GM19043 (cell line): ENCODE data around the gene NR0B2.
A peak's percentile ranks its signal among the peaks of the same experiment; 100 is the strongest.

Experiments used
- ATAC-seq: cut with Tn5 transposase; IDR thresholded peaks from one replicate; pipeline ENCODE4 v1.9.1; 2021; ENCODE audit warnings: low read depth; ENCODE audit not compliant: unreplicated experiment

NR0B2 gene

GRCh38 chr1:26938004-26938658 lies 24.4 kb upstream of the NR0B2 start:
- ATAC-seq = no peak

- no peak for ATAC-seq
Measured at GRCh38 chr1:26936823-26937222, 23.0 kb upstream of the NR0B2 start.

DNA sequence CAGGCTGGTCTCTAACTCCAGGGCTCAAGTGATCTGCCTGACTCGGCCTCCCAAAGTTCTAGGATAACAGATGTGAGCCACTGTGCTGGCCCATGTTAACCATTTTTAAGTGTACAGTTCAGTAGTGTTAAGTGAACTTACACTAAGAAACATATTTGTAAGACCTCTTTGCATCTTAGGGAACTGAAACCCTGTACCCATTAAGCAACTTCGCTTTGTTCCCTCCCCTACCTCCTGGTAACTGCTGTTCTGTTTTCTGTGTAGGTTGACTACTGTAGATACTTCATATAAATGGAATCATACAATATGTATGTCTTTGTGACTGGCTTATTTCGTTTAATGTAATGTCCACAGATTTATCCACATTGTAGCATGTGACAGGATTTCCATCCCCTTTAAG lies 18.8 kb upstream of the NR0B2 start:
- ATAC-seq = peak; percentile 68

DNA sequence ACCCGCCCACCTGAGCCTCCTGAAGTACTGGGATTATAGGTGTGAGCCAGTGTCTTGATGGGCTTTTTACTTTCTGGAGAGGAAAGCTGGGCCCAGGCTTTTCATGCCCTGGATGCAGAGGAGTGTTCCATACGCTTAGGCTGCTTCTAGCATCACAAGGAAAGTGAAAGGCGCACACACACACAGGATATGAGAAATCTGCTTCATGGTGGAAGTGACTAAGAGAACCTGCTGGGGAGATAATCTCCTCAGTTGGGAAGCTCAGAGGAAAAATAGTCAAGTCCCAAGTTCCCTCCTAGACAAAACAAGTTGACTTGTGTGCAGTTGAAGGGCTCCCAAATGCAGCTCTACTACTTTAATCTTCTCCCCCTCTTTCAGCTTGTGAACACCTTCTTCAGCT lies 9.9 kb upstream of the NR0B2 start:
- no peak for ATAC-seq

GRCh38 chr1:26922901-26923300 lies 9.1 kb upstream of the NR0B2 start:
- ATAC-seq = no peak

GRCh38 chr1:26922431-26922729 lies 8.6 kb upstream of the NR0B2 start:
- ATAC-seq = no peak

GRCh38 chr1:26921540-26922430 lies 8.0 kb upstream of the NR0B2 start, which contains the start of gene NUDC:
Gene NUDC, plus strand, starts transcription at chr1:26921743. Its CDS starts 106 bp downstream, at chr1:26921849.
- ATAC-seq = peak; percentile 97

- ATAC-seq = no peak
Measured at GRCh38 chr1:26921126-26921539, 7.4 kb upstream of the NR0B2 start.

DNA sequence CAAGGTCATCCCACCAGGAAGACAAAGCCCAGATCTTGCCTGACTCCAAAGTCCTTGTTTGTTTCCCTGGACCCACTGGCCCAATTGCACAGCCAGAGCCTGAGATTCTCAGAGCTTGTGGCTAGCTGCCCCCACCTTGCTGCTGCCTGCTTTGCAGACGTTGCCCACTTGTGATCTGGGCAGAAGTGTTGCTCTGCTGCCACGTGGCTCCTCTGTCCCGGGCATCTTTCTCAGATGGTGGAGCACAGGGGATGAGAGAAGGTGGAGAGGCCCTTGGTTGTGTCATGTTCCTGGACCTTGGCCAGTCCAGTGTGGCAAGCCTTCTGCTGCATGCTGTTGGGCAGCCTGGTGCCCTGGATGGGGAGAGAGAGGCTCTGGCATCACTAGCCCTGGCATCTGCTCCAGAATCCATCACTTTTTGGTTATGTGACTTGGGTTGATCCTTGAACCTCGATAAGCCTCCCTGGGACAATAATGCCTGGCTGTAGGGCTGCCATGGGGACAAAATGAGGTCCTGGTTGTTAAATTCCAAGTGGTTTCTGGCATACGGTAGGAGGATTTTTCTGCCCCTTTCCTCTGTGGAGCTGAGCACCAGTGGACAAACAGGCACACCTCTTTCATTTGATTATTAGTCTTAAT lies 1.5 kb upstream of the NR0B2 start:
- ATAC-seq = no peak

GRCh38 chr1:26913389-26913753 lies 404 bp downstream of the NR0B2 start:
- ATAC-seq = no peak

DNA sequence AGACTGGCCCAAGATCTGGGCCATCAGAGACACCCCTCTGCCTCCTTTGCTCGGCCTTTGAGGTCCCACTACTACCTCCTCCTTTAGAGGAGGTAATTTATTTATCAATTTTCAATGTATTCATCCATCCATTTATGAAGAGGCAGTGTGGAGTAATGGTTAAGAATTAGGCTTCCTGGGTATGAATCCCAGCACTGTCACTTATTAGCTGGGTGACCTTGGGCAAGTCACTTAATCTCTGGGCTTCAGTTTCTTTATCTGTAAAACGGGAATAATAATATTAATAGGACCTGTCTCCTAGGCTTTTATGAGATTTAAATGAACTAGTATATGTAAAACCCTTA lies 1.7 kb downstream of the NR0B2 start:
- ATAC-seq = no peak

GRCh38 chr1:26911399-26912146 lies 2.2 kb downstream of the NR0B2 start:
- no peak for ATAC-seq

- no peak for ATAC-seq
Measured at GRCh38 chr1:26910343-26911160, 3.2 kb downstream of the NR0B2 start.

- ATAC-seq = no peak
Measured at GRCh38 chr1:26909951-26910342, 3.8 kb downstream of the NR0B2 start.

DNA sequence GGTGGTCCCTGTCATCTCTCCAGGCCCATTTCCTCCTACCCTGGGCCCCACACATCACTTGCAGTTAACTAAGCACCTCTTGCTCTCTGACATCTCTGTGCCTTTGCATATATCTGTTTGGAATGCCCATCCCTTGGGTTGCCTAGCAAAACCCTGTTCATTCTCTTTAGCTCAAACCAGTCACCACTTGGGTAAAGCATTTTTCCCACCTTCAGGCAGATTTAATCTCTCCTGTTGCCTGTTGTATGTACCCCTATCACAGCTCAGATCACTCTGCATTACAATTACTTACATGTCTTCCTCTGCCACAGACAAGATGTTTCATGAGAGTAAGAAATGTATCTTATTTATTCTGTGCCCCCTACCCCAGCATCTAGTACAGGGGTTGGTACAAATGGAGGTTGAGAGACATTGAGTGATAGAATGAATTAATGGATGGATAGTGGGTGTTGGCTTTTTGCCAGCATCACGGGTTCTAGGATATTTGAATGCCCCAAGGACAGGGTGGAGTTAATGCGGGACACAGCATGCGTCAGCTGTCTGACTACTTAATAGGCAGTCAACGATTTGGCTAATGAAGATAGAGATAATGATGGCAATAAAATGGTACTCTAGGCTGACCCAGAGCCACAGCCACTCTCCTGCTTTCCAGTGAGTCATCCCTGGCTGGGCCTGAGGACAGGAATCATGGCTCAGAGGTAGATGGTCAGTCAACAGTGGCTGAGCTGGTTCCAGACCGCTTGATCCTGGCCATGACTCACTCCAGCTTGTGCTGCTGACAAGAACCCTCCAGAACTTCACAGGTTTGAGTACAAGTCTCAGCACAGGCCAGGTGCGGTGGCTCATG lies 6.5 kb downstream of the NR0B2 start:
- ATAC-seq = no peak

GRCh38 chr1:26900815-26901511 lies 12.8 kb downstream of the NR0B2 start:
- no peak for ATAC-seq

GRCh38 chr1:26900001-26900814 lies 13.6 kb downstream of the NR0B2 start, which contains the start of gene GPATCH3:
Gene GPATCH3, minus strand, starts transcription at chr1:26900467. Its CDS starts 25 bp downstream, at chr1:26900442.
- no peak for ATAC-seq

DNA sequence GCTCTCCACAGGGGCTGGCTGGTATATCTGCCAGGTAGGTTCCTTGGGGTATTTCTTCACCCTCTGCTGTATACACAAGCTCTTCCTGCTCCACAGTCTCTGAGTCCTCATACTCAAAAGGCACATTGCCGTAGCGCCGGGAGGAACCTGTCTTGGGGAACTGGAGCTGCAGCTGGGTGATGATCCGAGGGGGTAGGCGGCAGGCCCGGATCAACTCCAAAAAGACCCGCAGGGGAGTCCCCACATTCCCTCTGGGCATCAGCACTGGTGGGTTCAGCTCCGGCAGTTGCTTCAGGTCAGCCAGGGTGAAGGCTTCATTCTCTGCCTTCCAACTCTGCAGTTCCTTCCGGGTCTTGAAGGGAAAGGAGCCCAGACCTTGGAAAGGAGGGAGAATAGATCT lies 16.4 kb downstream of the NR0B2 start:
- no peak for ATAC-seq
